GM12878 (cell line): ENCODE data around the gene USP36. TPM values are rescaled to one million over a fixed set of nuclear protein-coding genes. Genes with fewer than 3 reads are reported as not detected.

Experiments
- ATAC-seq: fragments of 200-7000 bp; cut with Tn5 transposase; 3 replicates; pipeline ENCODE4 v1.9.1; 2020; ENCODE audit warnings: mild to moderate bottlenecking, moderate library complexity
- BruUV-seq: library from RNA; stranded (reverse); fragments of 400-500 nt; replicated peaks from 2 replicates; lab custom pipeline; 2021; lab: Mats Ljungman, UMichigan
- CTCF ChIA-PET: fragments of 300-600 bp; sonication (Branson Sonifier 250); formaldehyde crosslinking; extraction: SDS; loops from one replicate; lab custom pipeline; 2021; ENCODE audit warnings: inconsistent platforms; lab: Yijun Ruan, JAX
- POLR2A ChIA-PET: fragments of 350-600 bp; formaldehyde crosslinking; extraction: SDS; loops from one replicate; lab custom pipeline; 2021; ENCODE audit warnings: inconsistent platforms; lab: Charles Lee
- RAD21 ChIA-PET: fragments of 300-600 bp; sonication (Branson Sonifier 250); formaldehyde crosslinking; loops from one replicate; lab custom pipeline; 2023; ENCODE audit warnings: antibody characterized with exemption; ENCODE audit not compliant: unreplicated experiment; lab: Charles Lee
- SMC1A ChIA-PET: fragments of 300-600 bp; sonication (Branson Sonifier 250); formaldehyde crosslinking; loops from one replicate; lab custom pipeline; 2023; ENCODE audit not compliant: unreplicated experiment, uncharacterized antibody; lab: Charles Lee
- DNase-seq: peaks from one replicate; pipeline ENCODE4 v3.0.0-alpha.2; 2011; ENCODE audit warnings: low read depth, low spot score
- FAIRE-seq: peaks from 3 replicates; lab custom pipeline; 2011; peaks lifted over from hg19 to GRCh38; lab: Jason Lieb, UNC
- H2AFZ ChIP-seq: 2 replicates; pipeline ENCODE4 v1.6.0; 2011; ENCODE audit warnings: low read depth, low read length, control low read depth; ENCODE audit not compliant: control insufficient read depth
- H3K27ac ChIP-seq: 2 replicates; pipeline ENCODE4 v1.5.1; 2011; ENCODE audit warnings: control low read depth; ENCODE audit not compliant: control insufficient read depth, insufficient read depth
- H3K27me3 ChIP-seq, 2 experiments: replicated peaks in 1 of 2; 2 replicates each; pipeline versions ENCODE4 v1.6.0 to v1.6.1; 2011; ENCODE audit warnings: low read length in 1 of 2; ENCODE audit not compliant: control insufficient read depth in 2 of 2, insufficient read depth in 2 of 2
- H3K36me3 ChIP-seq, 2 experiments: 2 replicates each; pipeline ENCODE4 v1.5.1; 2011; ENCODE audit warnings: low read length in 1 of 2; ENCODE audit not compliant: control insufficient read depth in 2 of 2, insufficient read depth in 2 of 2
- H3K4me1 ChIP-seq: 2 replicates; pipeline ENCODE4 v1.6.1; 2011; ENCODE audit warnings: mild to moderate bottlenecking, low read length, moderate library complexity, mixed read lengths; ENCODE audit not compliant: control insufficient read depth, insufficient read depth
- H3K4me2 ChIP-seq: 2 replicates; pipeline ENCODE4 v1.6.0; 2011; ENCODE audit warnings: control low read depth; ENCODE audit not compliant: control insufficient read depth, insufficient read depth
- H3K4me3 ChIP-seq: fragments of 200-600 bp; sonication (generic); 2 replicates; pipeline ENCODE4 v1.5.1; 2016
- H3K79me2 ChIP-seq: 2 replicates; pipeline ENCODE4 v1.6.0; 2011; ENCODE audit warnings: low read length; ENCODE audit not compliant: control insufficient read depth, insufficient read depth
- H3K9ac ChIP-seq: 2 replicates; pipeline ENCODE4 v1.8.0; 2011; ENCODE audit warnings: low read length, control low read depth, mixed read lengths; ENCODE audit not compliant: control insufficient read depth, insufficient read depth
- H3K9me3 ChIP-seq: replicated peaks from 3 replicates; pipeline ENCODE4 v1.5.1; 2011; ENCODE audit warnings: mild to moderate bottlenecking, low read length; ENCODE audit not compliant: control insufficient read depth, insufficient read depth
- H4K20me1 ChIP-seq: 2 replicates; pipeline ENCODE4 v1.6.0; 2011; ENCODE audit not compliant: control insufficient read depth, insufficient read depth
- BHLHE40 ChIP-seq, 2 experiments: fragments of 450-650 bp in 1 of 2; IDR thresholded peaks; 2 replicates each; pipeline ENCODE4 v1.6.1; 2011 to 2017; ENCODE audit warnings: low read depth in 2 of 2, borderline replicate concordance in 1 of 2, improper control_type of control experiment in 1 of 2, low read length in 1 of 2, mild to moderate bottlenecking in 1 of 2
- CHD1 ChIP-seq: IDR thresholded peaks from 2 replicates; pipeline ENCODE4 v1.6.1; 2012; ENCODE audit warnings: low read depth, low read length, improper control_type of control experiment
- FOS ChIP-seq: IDR thresholded peaks from 3 replicates; pipeline ENCODE4 v1.6.1; 2011; ENCODE audit warnings: borderline replicate concordance; ENCODE audit not compliant: insufficient read length; ENCODE audit errors: extremely low read depth
- HCFC1 ChIP-seq: fragments of 150-350 bp; IDR thresholded peaks from 2 replicates; pipeline ENCODE4 v1.6.1; 2014; ENCODE audit warnings: low read length
- IKZF1 ChIP-seq: fragments of 450-650 bp; conservative IDR thresholded peaks from 2 replicates; pipeline ENCODE4 v1.6.1; 2017; ENCODE audit warnings: antibody characterized with exemption, mild to moderate bottlenecking
- MYB ChIP-seq: fragments of 150-350 bp; IDR thresholded peaks from 2 replicates; pipeline ENCODE4 v1.6.1; 2014; ENCODE audit warnings: mild to moderate bottlenecking, low read depth, low read length, borderline replicate concordance
- NFYA ChIP-seq: IDR thresholded peaks from 2 replicates; pipeline ENCODE4 v1.6.1; 2011; ENCODE audit warnings: low read depth, mild to moderate bottlenecking, low read length, improper control_type of control experiment, borderline replicate concordance
- NR2C2 ChIP-seq: IDR thresholded peaks from 2 replicates; pipeline ENCODE4 v1.6.1; 2011; ENCODE audit warnings: borderline replicate concordance, low read depth; ENCODE audit not compliant: control insufficient read depth, insufficient read length
- PML ChIP-seq: IDR thresholded peaks from 2 replicates; pipeline ENCODE4 v1.6.1; 2012; ENCODE audit warnings: low read length, inconsistent platforms
- SIN3A ChIP-seq: IDR thresholded peaks from 2 replicates; pipeline ENCODE4 v1.6.1; 2012; ENCODE audit warnings: low read depth, low read length, improper control_type of control experiment
- SRF ChIP-seq, 2 experiments: IDR thresholded peaks; 2 replicates each; pipeline ENCODE4 v1.6.1; 2011; ENCODE audit warnings: low read depth in 2 of 2, low read length in 2 of 2, mild to moderate bottlenecking in 1 of 2, moderate library complexity in 1 of 2
- TBL1XR1 ChIP-seq: IDR thresholded peaks from 2 replicates; pipeline ENCODE4 v1.6.1; 2012; ENCODE audit warnings: low read depth, low read length, improper control_type of control experiment
- WRNIP1 ChIP-seq: IDR thresholded peaks from 2 replicates; pipeline ENCODE4 v1.6.1; 2011; ENCODE audit warnings: low read depth, low read length, improper control_type of control experiment, borderline replicate concordance
- ZNF24 ChIP-seq: fragments of 450-650 bp; IDR thresholded peaks from 2 replicates; pipeline ENCODE4 v1.6.1; 2017; ENCODE audit warnings: antibody characterized with exemption, mild to moderate bottlenecking
- ZZZ3 ChIP-seq: IDR thresholded peaks from 2 replicates; pipeline ENCODE4 v1.6.1; 2011; ENCODE audit warnings: low read depth; ENCODE audit not compliant: control insufficient read depth, insufficient read length
- WGBS: methylation state at CpG from one replicate; pipeline ENCODE4 v1.1.6; 2016; ENCODE audit warnings: low lambda C conversion rate; ENCODE audit not compliant: insufficient replicate concordance, insufficient coverage; ENCODE audit errors: missing lambda C conversion rate; 5-methylcytosine and 5-hydroxymethylcytosine counted together
- in situ Hi-C: fragments of 300-500 bp; cut with MboI; formaldehyde crosslinking; loops from 9 replicates; pipeline ENCODE4 v1.14.3; 2018; ENCODE audit warnings: mixed read lengths
- intact Hi-C: fragments of 100-400 bp; cut with micrococcal nuclease; formaldehyde crosslinking; loops from one replicate; pipeline ENCODE4 v1.14.2; 2022; ENCODE audit not compliant: unreplicated experiment
- polyA plus RNA-seq, 11 experiments: library from polyadenylated mRNA; depleted of rRNA in 4 of 11; unstranded in 6 of 11; stranded (reverse) in 5 of 11; fragments of >200 nt; fragmentation: Nextera tagmentation in 4 of 11; fragmentation: Illumina TruSeq in 1 of 11; extraction: Ambion mirVana in 4 of 11; extraction: Trizol in 1 of 11; gene quantifications; 1 replicate in 1 of 11; 2 replicates in 10 of 11; pipeline versions ENCODE4 v1.2.1 to v1.2.3, GENCODE V29; 2011 to 2016; ENCODE audit warnings: inconsistent platforms in 2 of 11, missing spikeins in 2 of 11, low read depth in 1 of 11
- total RNA-seq, 4 experiments: library from RNA; depleted of rRNA in 3 of 4; stranded (reverse); fragments of >200 nt in 3 of 4; fragmentation: Illumina TruSeq in 1 of 4; extraction: Trizol in 1 of 4; gene quantifications; 2 replicates each; pipeline versions ENCODE4 v1.2.1 to v1.2.3, GENCODE V29; 2013 to 2021
- TF ChIP-seq, protein P1 (sequence below): fragments of 450-650 bp; IDR thresholded peaks from 2 replicates; pipeline ENCODE4 v1.6.1; 2016; ENCODE audit warnings: mild to moderate bottlenecking

Gene USP36
- total and polyA plus RNA-seq, 10 of the 15 experiments (the other 5 are each of a cell fraction or from before 2014, with no cell fraction given) = 7.2 to 65.7 (median 33.6) TPM

GRCh38 chr17:78795861-78796516, 44.6 kb downstream of the USP36 start:
- Histone ChIP-seq H4K20me1 (no peaks in the 10 kb centered on the region), H3K4me1 (no peaks in the 10 kb centered on the region), H3K4me3 (no peak overlapping the region), H3K9me3 (no peaks in the 10 kb centered on the region), H3K27me3 (no peaks in the 10 kb centered on the region), H3K36me3 (peaks cover 13 to 27% of the 10 kb centered on the region in 2 experiments), H3K79me2 (no peaks in the 10 kb centered on the region), H3K27ac (no peak overlapping the region), H2AFZ (no peak overlapping the region), H3K9ac (no peak overlapping the region), H3K4me2 (no peak overlapping the region)
- ChIA-PET POLR2A (no interaction called here), RAD21 (no interaction called here), CTCF (no interaction called here), SMC1A (no interaction called here)
- TF ChIP-seq CHD1 (no peak), ZZZ3 (no peak), HCFC1 (no peak), ZNF24 (no peak), FOS (no peak), BHLHE40 (IDR thresholded peaks at IDR 0.05; ENCODE audit: borderline replicate concordance in 1 of 2, low read depth in 2 of 2, low read length in 1 of 2) (no peak), PML (no peak), TBL1XR1 (no peak), NFYA (no peak), NR2C2 (no peak), IKZF1 (no peak), SRF (IDR thresholded peaks at IDR 0.05; ENCODE audit: low read depth in 2 of 2, low read length in 2 of 2) (no peak), MYB (no peak), SIN3A (no peak), WRNIP1 (no peak)
- TF ChIP-seq, protein P1, sequence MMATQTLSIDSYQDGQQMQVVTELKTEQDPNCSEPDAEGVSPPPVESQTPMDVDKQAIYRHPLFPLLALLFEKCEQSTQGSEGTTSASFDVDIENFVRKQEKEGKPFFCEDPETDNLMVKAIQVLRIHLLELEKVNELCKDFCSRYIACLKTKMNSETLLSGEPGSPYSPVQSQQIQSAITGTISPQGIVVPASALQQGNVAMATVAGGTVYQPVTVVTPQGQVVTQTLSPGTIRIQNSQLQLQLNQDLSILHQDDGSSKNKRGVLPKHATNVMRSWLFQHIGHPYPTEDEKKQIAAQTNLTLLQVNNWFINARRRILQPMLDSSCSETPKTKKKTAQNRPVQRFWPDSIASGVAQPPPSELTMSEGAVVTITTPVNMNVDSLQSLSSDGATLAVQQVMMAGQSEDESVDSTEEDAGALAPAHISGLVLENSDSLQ = no peak
- intact Hi-C loops (no loop called here), in situ Hi-C loops (no loop called here)
- DNase-seq (no peak), ATAC-seq (no peak), FAIRE-seq (no peak)
- BruUV-seq = no TSS peak
- 81% methylated on average over 14 of the region's 14 CpGs for WGBS
